ENCODE data around the gene PTPRT.
"Not testable (repeated sequence)": the region's sequence is repeated elsewhere in the genome, so short reads cannot be mapped to it uniquely, and the experiment has no call there.

Gene PTPRT

DNA sequence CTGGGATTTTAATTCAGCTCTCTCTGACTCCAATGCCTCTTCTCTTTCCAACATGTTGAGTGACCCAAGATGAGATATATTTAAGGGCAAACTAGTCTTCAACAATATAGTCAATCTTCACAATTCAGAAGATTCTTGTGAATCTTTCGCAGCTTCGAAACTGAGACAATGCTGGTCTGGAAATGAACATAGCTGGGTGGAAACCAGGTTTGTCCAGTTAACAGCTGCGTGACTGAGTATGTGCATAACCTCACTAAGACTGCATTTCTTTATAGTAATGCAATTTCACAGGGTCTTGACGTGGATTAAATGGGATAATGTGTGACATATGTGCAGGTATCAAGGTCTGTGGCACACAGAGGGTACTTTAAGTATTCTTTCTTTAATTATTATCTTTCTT, 18.9 kb downstream of the PTPRT start:
- TF ChIP-seq, protein P1, sequence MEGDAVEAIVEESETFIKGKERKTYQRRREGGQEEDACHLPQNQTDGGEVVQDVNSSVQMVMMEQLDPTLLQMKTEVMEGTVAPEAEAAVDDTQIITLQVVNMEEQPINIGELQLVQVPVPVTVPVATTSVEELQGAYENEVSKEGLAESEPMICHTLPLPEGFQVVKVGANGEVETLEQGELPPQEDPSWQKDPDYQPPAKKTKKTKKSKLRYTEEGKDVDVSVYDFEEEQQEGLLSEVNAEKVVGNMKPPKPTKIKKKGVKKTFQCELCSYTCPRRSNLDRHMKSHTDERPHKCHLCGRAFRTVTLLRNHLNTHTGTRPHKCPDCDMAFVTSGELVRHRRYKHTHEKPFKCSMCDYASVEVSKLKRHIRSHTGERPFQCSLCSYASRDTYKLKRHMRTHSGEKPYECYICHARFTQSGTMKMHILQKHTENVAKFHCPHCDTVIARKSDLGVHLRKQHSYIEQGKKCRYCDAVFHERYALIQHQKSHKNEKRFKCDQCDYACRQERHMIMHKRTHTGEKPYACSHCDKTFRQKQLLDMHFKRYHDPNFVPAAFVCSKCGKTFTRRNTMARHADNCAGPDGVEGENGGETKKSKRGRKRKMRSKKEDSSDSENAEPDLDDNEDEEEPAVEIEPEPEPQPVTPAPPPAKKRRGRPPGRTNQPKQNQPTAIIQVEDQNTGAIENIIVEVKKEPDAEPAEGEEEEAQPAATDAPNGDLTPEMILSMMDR (IDR thresholded peaks at IDR 0.05; ENCODE audit: borderline replicate concordance, extremely low read depth, low read length, poor library complexity, severe bottlenecking), result no peak
- no peak for TF ChIP-seq EZH2 (IDR thresholded peaks at IDR 0.05; ENCODE audit: borderline replicate concordance, low read depth, low read length, severe bottlenecking)
- Histone ChIP-seq H3K9ac (ENCODE audit: low read depth, low read length) (no peak overlapping the region), H3K36me3 (ENCODE audit: insufficient read depth, low read length) (no peaks in the 10 kb centered on the region), H3K4me2 (ENCODE audit: insufficient read depth, low read length) (no peak overlapping the region), H3K79me2 (ENCODE audit: insufficient read depth, low read length) (no peaks in the 10 kb centered on the region), H3K27me3 (ENCODE audit: insufficient read depth, low read length, poor library complexity) (peaks cover 9% of the 10 kb centered on the region), H3K27ac (ENCODE audit: low read length) (no peak overlapping the region), H4K20me1 (ENCODE audit: insufficient read depth, low read length) (no peaks in the 10 kb centered on the region), H3K4me1 (ENCODE audit: insufficient read depth, low read length) (no peaks in the 10 kb centered on the region), H2AFZ (ENCODE audit: low read depth, low read length) (no peak overlapping the region), H3K9me3 (ENCODE audit: insufficient read depth, low read length, severe bottlenecking) (no peaks in the 10 kb centered on the region), H3K4me3 (ENCODE audit: low read depth in 1 of 2, low read length in 2 of 2) (no peak overlapping the region)
- DNase-seq, result no peak
- no peak for ATAC-seq (ENCODE audit: insufficient read depth, low read depth)

DNA sequence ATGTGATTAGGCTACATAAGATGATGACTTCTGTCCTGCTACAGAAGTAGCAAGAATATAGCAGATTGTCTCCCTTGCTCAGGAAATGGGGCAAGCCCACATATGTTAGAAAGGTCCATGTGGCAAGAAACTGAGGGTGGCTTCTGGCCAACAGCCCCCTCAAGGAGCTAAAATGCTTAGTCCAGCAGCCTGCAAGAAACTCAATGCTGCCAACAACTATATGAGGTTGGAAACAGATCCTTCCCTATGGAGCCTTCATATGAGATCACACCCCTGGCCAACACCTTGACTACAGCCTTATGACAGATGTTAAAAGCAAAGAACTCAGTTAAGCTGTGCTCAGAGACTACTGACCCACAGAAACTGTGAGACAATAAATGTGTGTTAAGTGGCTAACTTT, 22.1 kb downstream of the PTPRT start:
- no peak overlapping the region for H3K27ac ChIP-seq (ENCODE audit: low read length)
- H3K9me3 ChIP-seq (ENCODE audit: insufficient read depth, low read length, severe bottlenecking), result no peaks in the 10 kb centered on the region
- no peak overlapping the region for H3K4me3 ChIP-seq (ENCODE audit: low read depth in 1 of 2, low read length in 2 of 2)
- H3K4me2 ChIP-seq (ENCODE audit: insufficient read depth, low read length), result no peak overlapping the region
- no peaks in the 10 kb centered on the region for H3K4me1 ChIP-seq (ENCODE audit: insufficient read depth, low read length)
- 0 out of 2 replicates have a peak, but pooled peaks cover 3% of the 10 kb centered on the region for H4K20me1 ChIP-seq (ENCODE audit: insufficient read depth, low read length)
- H3K79me2 ChIP-seq (ENCODE audit: insufficient read depth, low read length), result no peaks in the 10 kb centered on the region
- TF ChIP-seq, protein P1 (IDR thresholded peaks at IDR 0.05; ENCODE audit: borderline replicate concordance, extremely low read depth, low read length, poor library complexity, severe bottlenecking), result no peak
- no peak for TF ChIP-seq EZH2 (IDR thresholded peaks at IDR 0.05; ENCODE audit: borderline replicate concordance, low read depth, low read length, severe bottlenecking)
- no peaks in the 10 kb centered on the region for H3K36me3 ChIP-seq (ENCODE audit: insufficient read depth, low read length)
- no peak overlapping the region for H3K9ac ChIP-seq (ENCODE audit: low read depth, low read length)
- DNase-seq, result no peak
- no peak for ATAC-seq (ENCODE audit: insufficient read depth, low read depth)
- H2AFZ ChIP-seq (ENCODE audit: low read depth, low read length), result no peak overlapping the region
- H3K27me3 ChIP-seq (ENCODE audit: insufficient read depth, low read length, poor library complexity), result peaks cover 9% of the 10 kb centered on the region

DNA sequence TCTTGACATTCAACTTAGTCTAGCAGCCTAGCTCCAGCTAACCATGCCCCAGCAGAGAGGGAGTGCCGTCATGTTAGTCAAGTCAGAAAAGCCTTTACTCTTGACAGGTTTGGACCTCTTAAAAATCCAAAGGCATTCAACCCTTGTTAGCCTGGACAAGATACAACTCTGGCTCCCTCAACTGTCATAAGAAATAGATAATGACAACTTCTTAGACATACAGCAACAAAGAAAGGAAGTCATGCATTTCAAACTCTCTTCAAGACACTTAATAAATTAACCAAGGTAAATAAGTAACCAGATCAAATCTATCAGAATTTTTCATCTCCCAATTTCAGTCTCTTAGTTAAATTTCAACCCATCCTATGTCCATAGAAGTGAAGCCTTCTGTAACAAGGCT, 22.7 kb downstream of the PTPRT start:
- Histone ChIP-seq H3K4me1 (ENCODE audit: insufficient read depth, low read length) (no peaks in the 10 kb centered on the region), H4K20me1 (ENCODE audit: insufficient read depth, low read length) (0 out of 2 replicates have a peak, but pooled peaks cover 3% of the 10 kb centered on the region), H3K9me3 (ENCODE audit: insufficient read depth, low read length, severe bottlenecking) (no peaks in the 10 kb centered on the region), H3K4me3 (ENCODE audit: low read depth in 1 of 2, low read length in 2 of 2) (no peak overlapping the region), H3K4me2 (ENCODE audit: insufficient read depth, low read length) (no peak overlapping the region), H3K9ac (ENCODE audit: low read depth, low read length) (no peak overlapping the region), H3K27ac (ENCODE audit: low read length) (no peak overlapping the region), H3K36me3 (ENCODE audit: insufficient read depth, low read length) (no peaks in the 10 kb centered on the region), H3K27me3 (ENCODE audit: insufficient read depth, low read length, poor library complexity) (peaks cover 9% of the 10 kb centered on the region), H2AFZ (ENCODE audit: low read depth, low read length) (no peak overlapping the region), H3K79me2 (ENCODE audit: insufficient read depth, low read length) (no peaks in the 10 kb centered on the region)
- TF ChIP-seq EZH2 (IDR thresholded peaks at IDR 0.05; ENCODE audit: borderline replicate concordance, low read depth, low read length, severe bottlenecking), result no peak
- DNase-seq (no peak), ATAC-seq (ENCODE audit: insufficient read depth, low read depth) (no peak)

DNA sequence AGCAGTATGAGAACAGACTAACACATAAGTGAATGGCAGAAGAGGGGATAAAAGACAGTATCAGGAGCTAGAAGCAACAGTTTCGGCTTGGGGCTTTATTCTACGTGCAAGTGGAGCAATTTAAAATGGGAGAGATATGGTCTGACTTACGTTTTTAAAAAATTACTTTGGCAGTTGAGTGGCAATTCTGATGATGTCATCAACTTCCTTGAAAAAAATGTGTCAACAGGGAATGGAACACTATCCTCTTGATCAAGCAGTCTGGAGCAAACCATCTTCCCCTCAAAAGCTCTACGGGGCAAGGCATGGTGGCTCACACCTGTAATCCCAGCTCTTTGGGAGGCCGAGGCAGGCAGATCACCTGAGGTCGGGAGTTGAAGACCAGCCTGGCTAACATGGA, 24.1 kb downstream of the PTPRT start:
- Histone ChIP-seq H3K4me2 (ENCODE audit: insufficient read depth, low read length) (no peak overlapping the region), H3K9ac (ENCODE audit: low read depth, low read length) (no peak overlapping the region), H3K4me1 (ENCODE audit: insufficient read depth, low read length) (no peaks in the 10 kb centered on the region), H3K27ac (ENCODE audit: low read length) (no peak overlapping the region), H3K27me3 (ENCODE audit: insufficient read depth, low read length, poor library complexity) (peaks cover 5% of the 10 kb centered on the region), H3K79me2 (ENCODE audit: insufficient read depth, low read length) (no peaks in the 10 kb centered on the region), H4K20me1 (ENCODE audit: insufficient read depth, low read length) (0 out of 2 replicates have a peak, but pooled peaks cover 3% of the 10 kb centered on the region), H3K36me3 (ENCODE audit: insufficient read depth, low read length) (no peaks in the 10 kb centered on the region), H3K9me3 (ENCODE audit: insufficient read depth, low read length, severe bottlenecking) (no peaks in the 10 kb centered on the region), H3K4me3 (ENCODE audit: low read depth in 1 of 2, low read length in 2 of 2) (no peak overlapping the region), H2AFZ (ENCODE audit: low read depth, low read length) (no peak overlapping the region)
- ATAC-seq (ENCODE audit: insufficient read depth, low read depth) (no peak), DNase-seq (no peak)
- no peak for TF ChIP-seq EZH2 (IDR thresholded peaks at IDR 0.05; ENCODE audit: borderline replicate concordance, low read depth, low read length, severe bottlenecking)
- TF ChIP-seq, protein P1 (IDR thresholded peaks at IDR 0.05; ENCODE audit: borderline replicate concordance, extremely low read depth, low read length, poor library complexity, severe bottlenecking), result no peak

DNA sequence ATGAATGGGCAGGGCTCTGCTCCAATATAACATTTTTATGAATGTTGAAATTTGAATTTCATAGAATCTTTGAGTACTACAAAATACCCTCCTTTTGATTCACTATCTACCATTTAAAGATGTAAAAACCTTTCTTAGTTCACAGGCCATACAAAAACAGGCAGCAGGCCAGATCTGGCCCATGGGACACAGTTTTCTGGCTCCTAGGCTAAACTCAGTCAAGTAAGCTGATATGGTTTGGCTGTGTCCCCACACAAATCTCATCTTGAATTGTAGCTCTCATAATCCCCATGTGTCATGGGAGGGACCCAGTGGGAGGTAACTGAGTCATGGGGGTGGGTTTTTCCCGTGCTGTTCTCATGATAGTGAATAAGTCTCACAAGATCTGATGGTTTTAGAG, 25.0 kb downstream of the PTPRT start:
- not testable (repeated sequence) for DNase-seq; H3K4me2 ChIP-seq (ENCODE audit: insufficient read depth, low read length); H3K27me3 ChIP-seq (ENCODE audit: insufficient read depth, low read length, poor library complexity); H3K36me3 ChIP-seq (ENCODE audit: insufficient read depth, low read length); H2AFZ ChIP-seq (ENCODE audit: low read depth, low read length); H3K9me3 ChIP-seq (ENCODE audit: insufficient read depth, low read length, severe bottlenecking); H3K27ac ChIP-seq (ENCODE audit: low read length); H3K4me1 ChIP-seq (ENCODE audit: insufficient read depth, low read length); H3K4me3 ChIP-seq (ENCODE audit: low read depth in 1 of 2, low read length in 2 of 2); H4K20me1 ChIP-seq (ENCODE audit: insufficient read depth, low read length); H3K9ac ChIP-seq (ENCODE audit: low read depth, low read length); H3K79me2 ChIP-seq (ENCODE audit: insufficient read depth, low read length); ATAC-seq (ENCODE audit: insufficient read depth, low read depth)
